ENCODE results near the gene HSPA12B.

DNA sequence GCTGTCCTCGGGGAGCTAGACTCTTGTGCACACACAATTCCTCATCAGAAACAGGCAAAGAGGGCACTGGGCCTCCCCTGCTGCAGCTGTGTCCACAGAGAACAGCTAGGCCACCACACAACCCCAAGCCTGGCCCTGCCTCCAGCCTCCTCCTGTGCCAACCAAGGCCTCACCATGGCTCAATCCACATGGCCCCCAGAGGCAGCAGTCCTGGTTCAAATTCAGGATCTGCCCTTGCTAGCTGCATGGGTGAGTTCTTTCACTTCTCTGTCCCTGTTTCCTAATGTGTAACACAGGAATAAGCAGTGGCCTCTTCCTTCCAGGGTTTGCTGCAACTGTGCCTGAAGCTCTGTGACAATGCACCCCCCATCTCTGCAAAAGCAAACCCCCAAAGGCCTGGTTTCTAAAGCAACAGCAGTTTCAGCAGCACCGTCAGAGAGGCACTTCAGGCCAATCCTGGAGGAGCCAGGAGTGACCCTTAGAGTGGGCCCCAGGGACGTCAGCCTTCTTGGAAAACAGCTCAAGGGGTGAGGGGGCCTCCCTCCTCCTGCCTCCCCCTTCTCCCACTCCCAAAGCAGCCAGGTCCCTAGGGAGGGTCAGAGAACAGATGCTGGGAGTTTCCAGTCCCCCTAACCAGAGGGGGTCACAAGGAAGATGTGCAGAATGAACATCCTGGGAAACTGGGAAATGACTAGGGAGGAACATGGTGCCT lies 32.8 kb downstream of the HSPA12B start:
- TF ChIP-seq CTCF (IDR thresholded peaks at IDR 0.05; ENCODE audit: poor library complexity) (no peak), EZH2phosphoT487 (IDR thresholded peaks at IDR 0.05; ENCODE audit: low read depth, severe bottlenecking, unreplicated experiment) (no peak), EZH2 (IDR thresholded peaks at IDR 0.05; ENCODE audit: borderline replicate concordance) (no peak)

Data from hepatocyte (in vitro differentiated cells).